Hepatocyte (in vitro differentiated cells): ENCODE results near the gene LEFTY2. TPM values are rescaled to one million over a fixed set of nuclear protein-coding genes. Genes with fewer than 3 reads are reported as not detected.

Experiments
- DNase-seq: peaks from one replicate; pipeline ENCODE4 v3.0.0-alpha.2; 2016; ENCODE audit warnings: low spot score
- H2AFZ ChIP-seq: fragments of 200-600 bp; sonication (generic); 2 replicates; pipeline ENCODE4 v1.6.0; 2016; ENCODE audit warnings: antibody characterized with exemption, mild to moderate bottlenecking
- H3K27ac ChIP-seq: fragments of 200-600 bp; sonication (generic); 2 replicates; pipeline ENCODE4 v1.5.1; 2016; ENCODE audit warnings: mild to moderate bottlenecking
- H3K27me3 ChIP-seq: fragments of 200-600 bp; sonication (generic); 2 replicates; pipeline ENCODE4 v1.6.1; 2016
- H3K36me3 ChIP-seq: fragments of 200-600 bp; sonication (generic); replicated peaks from 2 replicates; pipeline ENCODE4 v1.5.1; 2016; ENCODE audit warnings: low read depth; ENCODE audit not compliant: insufficient read depth
- H3K4me1 ChIP-seq: fragments of 200-600 bp; sonication (generic); 2 replicates; pipeline ENCODE4 v1.5.1; 2016; ENCODE audit warnings: mild to moderate bottlenecking, moderate library complexity; ENCODE audit not compliant: insufficient read depth
- H3K4me2 ChIP-seq: fragments of 200-600 bp; sonication (generic); 2 replicates; pipeline ENCODE4 v1.6.0; 2016
- H3K4me3 ChIP-seq: fragments of 200-600 bp; sonication (generic); 2 replicates; pipeline ENCODE4 v1.5.1; 2016; ENCODE audit warnings: mild to moderate bottlenecking
- H3K79me2 ChIP-seq: fragments of 200-600 bp; sonication (generic); 2 replicates; pipeline ENCODE4 v1.6.0; 2017; ENCODE audit warnings: mild to moderate bottlenecking
- H3K9me2 ChIP-seq: fragments of 200-600 bp; sonication (generic); replicated peaks from 2 replicates; pipeline ENCODE4 v1.6.0; 2017; ENCODE audit warnings: mild to moderate bottlenecking; ENCODE audit not compliant: insufficient read depth
- H3K9me3 ChIP-seq: fragments of 200-600 bp; sonication (generic); 2 replicates; pipeline ENCODE4 v1.5.1; 2016; ENCODE audit warnings: low read depth, mild to moderate bottlenecking
- H4K20me1 ChIP-seq: fragments of 200-600 bp; sonication (generic); 2 replicates; pipeline ENCODE4 v1.6.0; 2016; ENCODE audit warnings: mild to moderate bottlenecking; ENCODE audit not compliant: insufficient read depth, poor library complexity, severe bottlenecking
- CTCF ChIP-seq: fragments of 200-600 bp; sonication (generic); IDR thresholded peaks from 2 replicates; pipeline ENCODE4 v1.5.1; 2016; ENCODE audit warnings: antibody characterized with exemption, mild to moderate bottlenecking; ENCODE audit not compliant: poor library complexity
- EZH2 ChIP-seq: fragments of 200-600 bp; sonication (generic); IDR thresholded peaks from 2 replicates; pipeline ENCODE4 v1.6.1; 2016; ENCODE audit warnings: antibody characterized with exemption, mild to moderate bottlenecking, borderline replicate concordance
- EZH2phosphoT487 ChIP-seq: fragments of 200-600 bp; sonication (generic); IDR thresholded peaks from one replicate; pipeline ENCODE4 v1.6.1; 2018; ENCODE audit warnings: antibody characterized with exemption, mild to moderate bottlenecking, low read depth, moderate library complexity; ENCODE audit not compliant: unreplicated experiment, severe bottlenecking
- WGBS: methylation state at CpG from one replicate; pipeline ENCODE4 v1.1.6; 2016; ENCODE audit warnings: low lambda C conversion rate; ENCODE audit errors: missing lambda C conversion rate; 5-methylcytosine and 5-hydroxymethylcytosine counted together
- polyA plus RNA-seq: library from polyadenylated mRNA; unstranded; fragments of >200 nt; fragmentation: Nextera tagmentation; extraction: Ambion mirVana; gene quantifications from 2 replicates; pipeline ENCODE4 v1.2.1, GENCODE V29; 2016
- total RNA-seq: library from RNA; depleted of rRNA; stranded (reverse); fragments of >200 nt; gene quantifications from 2 replicates; pipeline ENCODE4 v1.2.3, GENCODE V29; 2014

The LEFTY2 gene
- total and polyA plus RNA-seq, 2 experiments from 2014 or later = 0.60 to 1.1 TPM

GRCh38 chr1:225961659-225962439 is 20.8 kb upstream of the LEFTY2 start:
- H2AFZ ChIP-seq = no peak overlapping the region
- no peak overlapping the region for H3K27ac ChIP-seq

DNA sequence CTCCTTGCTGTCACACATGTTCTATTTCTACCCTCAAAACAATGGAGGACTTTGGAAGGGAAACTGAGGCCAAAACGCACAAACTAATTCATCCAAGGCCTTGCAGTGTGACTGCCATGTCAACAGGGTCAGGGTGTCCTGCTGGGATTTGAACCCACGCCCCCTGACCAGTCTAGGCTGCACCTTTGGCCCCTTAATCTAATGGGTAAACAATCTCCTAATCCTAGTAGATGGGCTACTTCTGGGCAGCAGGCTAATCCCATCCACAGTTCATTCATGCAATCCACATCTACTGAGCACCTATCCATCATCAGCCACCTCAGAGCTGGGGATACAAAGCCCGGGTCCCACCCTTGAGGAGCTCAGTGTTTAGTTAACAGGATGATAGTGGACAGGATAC is 17.0 kb upstream of the LEFTY2 start:
- Histone ChIP-seq H3K4me3 (no peak overlapping the region), H3K27ac (no peak overlapping the region), H3K9me2 (no peaks in the 10 kb centered on the region), H3K79me2 (no peaks in the 10 kb centered on the region), H3K4me1 (no peaks in the 10 kb centered on the region), H3K27me3 (peaks cover 8% of the 10 kb centered on the region), H3K9me3 (no peaks in the 10 kb centered on the region), H4K20me1 (no peaks in the 10 kb centered on the region), H3K36me3 (no peaks in the 10 kb centered on the region), H2AFZ (no peak overlapping the region), H3K4me2 (no peak overlapping the region)
- TF ChIP-seq EZH2 (no peak), CTCF (no peak), EZH2phosphoT487 (no peak)
- DNase-seq = no peak
- 49% methylated on average over 3 of the region's 3 CpGs for WGBS

More at GRCh38 chr1:225961659-225962439, 20.8 kb upstream of the LEFTY2 start:
- no peaks in the 10 kb centered on the region for H3K36me3 ChIP-seq
- no peaks in the 10 kb centered on the region for H3K9me2 ChIP-seq
- no peaks in the 10 kb centered on the region for H3K9me3 ChIP-seq
- TF ChIP-seq CTCF (no peak), EZH2phosphoT487 (no peak), EZH2 (no peak)
- H3K4me1 ChIP-seq = no peaks in the 10 kb centered on the region
- no peaks in the 10 kb centered on the region for H4K20me1 ChIP-seq
- no peak overlapping the region for H3K4me2 ChIP-seq
- 86% methylated on average over 20 of the region's 20 CpGs for WGBS
- H3K4me3 ChIP-seq = no peak overlapping the region
- H3K27me3 ChIP-seq = peaks cover 8% of the 10 kb centered on the region
- no peaks in the 10 kb centered on the region for H3K79me2 ChIP-seq
- no peak for DNase-seq

- Histone ChIP-seq H3K4me3 (no peak overlapping the region), H3K36me3 (no peaks in the 10 kb centered on the region), H3K79me2 (no peaks in the 10 kb centered on the region), H3K27ac (no peak overlapping the region), H4K20me1 (no peaks in the 10 kb centered on the region), H2AFZ (no peak overlapping the region), H3K4me2 (no peak overlapping the region), H3K27me3 (peaks cover 11% of the 10 kb centered on the region), H3K4me1 (no peaks in the 10 kb centered on the region), H3K9me2 (no peaks in the 10 kb centered on the region), H3K9me3 (no peaks in the 10 kb centered on the region)
- no peak for DNase-seq
- TF ChIP-seq EZH2phosphoT487 (no peak), CTCF (no peak), EZH2 (no peak)
- 87% methylated on average over 1 of the region's 1 CpG for WGBS
Measured at GRCh38 chr1:225954753-225955152, 13.7 kb upstream of the LEFTY2 start.
